Measurements from ENCODE around the gene SLC34A1. TPM values are rescaled to one million over a fixed set of nuclear protein-coding genes. Genes with fewer than 3 reads are reported as not detected.

Gene SLC34A1
- total and polyA plus RNA-seq, 4 donors: 0.23 to 1.0 (median 0.47) TPM

- H3K9ac ChIP-seq (ENCODE audit: low read depth in 1 of 2, low read length in 2 of 2): no peak overlapping the region
Measured at GRCh38 chr5:177430972-177431316, 46.7 kb downstream of the SLC34A1 start.

DNA sequence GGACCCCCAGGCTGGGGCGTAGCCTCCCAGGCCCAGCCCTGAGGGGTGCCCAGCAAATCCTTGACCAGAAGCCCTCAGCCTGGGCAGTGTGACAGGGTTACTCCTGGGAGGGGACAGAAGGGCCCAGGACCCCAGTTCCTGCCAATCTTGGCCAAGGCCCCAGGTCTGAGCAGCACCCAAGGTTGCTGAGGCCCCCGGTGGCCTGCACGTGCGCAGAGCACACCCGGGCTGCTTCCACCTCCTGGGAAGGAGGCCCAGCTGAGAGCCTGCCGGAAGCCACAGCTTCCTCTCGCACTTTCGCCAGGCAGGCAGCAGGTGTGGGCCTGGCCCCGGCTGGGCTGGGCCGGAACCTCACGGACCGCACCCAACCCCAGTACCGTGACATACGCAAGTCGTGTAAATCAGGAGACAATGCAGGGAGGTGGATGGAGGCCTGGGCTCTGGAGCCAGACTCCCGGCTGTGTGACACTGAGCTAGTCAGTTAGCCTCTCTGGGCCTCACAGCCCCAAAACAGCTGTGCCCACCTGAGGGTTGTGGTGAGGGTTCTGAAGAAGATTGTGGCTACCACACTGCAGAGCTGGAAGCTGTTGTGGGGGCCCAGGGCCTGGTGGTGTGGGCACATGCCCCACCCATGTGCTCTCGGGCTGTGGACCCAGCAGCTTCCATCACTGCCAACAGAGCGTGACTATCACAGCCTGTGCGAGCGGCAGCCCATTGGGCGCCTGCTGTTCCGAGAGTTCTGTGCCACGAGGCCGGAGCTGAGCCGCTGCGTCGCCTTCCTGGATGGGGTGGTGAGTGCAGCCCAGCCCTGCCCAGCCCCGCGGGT is 47.3 kb downstream of the SLC34A1 start:
- Histone ChIP-seq H3K27me3 (ENCODE audit: control insufficient read depth in 4 of 4, insufficient read depth in 4 of 4, low read length in 3 of 4) (no peaks in the 10 kb centered on the region), H3K27ac (ENCODE audit: low read depth in 1 of 2, low read length in 2 of 2) (peak overlapping the region; percentile 55 to 57), H3K9ac (ENCODE audit: low read depth in 1 of 2, low read length in 2 of 2) (no peak overlapping the region), H3K9me3 (ENCODE audit: control insufficient read depth in 4 of 4, low read length in 3 of 4) (no peaks in the 10 kb centered on the region), H3K4me3 (ENCODE audit: low read depth in 1 of 3, low read length in 3 of 3) (no peak overlapping the region), H3K4me1 (ENCODE audit: control insufficient read depth in 4 of 4, insufficient read depth in 4 of 4, low read length in 3 of 4) (peaks cover 0 to 18% (median 12%) of the 10 kb centered on the region in 4 donors), H3K36me3 (ENCODE audit: control insufficient read depth in 4 of 4, insufficient read depth in 3 of 4, low read depth in 1 of 4, low read length in 3 of 4) (peaks cover 6 to 22% (median 11%) of the 10 kb centered on the region in 4 donors)
- 80% methylated on average over 29 of the region's 29 CpGs for WGBS
- DNase-seq (ENCODE audit: low spot score): no peak
- TF ChIP-seq CTCF (IDR thresholded peaks at IDR 0.05; ENCODE audit: low read depth, low read length, missing input control) (no peak), TAF1 (conservative IDR thresholded peaks at IDR 0.05) (no peak), JUND (IDR thresholded peaks at IDR 0.05) (no peak), FOXA2 (IDR thresholded peaks at IDR 0.05) (no peak), ZBTB33 (IDR thresholded peaks at IDR 0.05) (no peak), EGR1 (IDR thresholded peaks at IDR 0.05; ENCODE audit: low read depth in 2 of 2) (no peak), HNF4A (conservative IDR thresholded peaks at IDR 0.05) (no peak), NR2F2 (IDR thresholded peaks at IDR 0.05) (no peak)

More at GRCh38 chr5:177430972-177431316, 46.7 kb downstream of the SLC34A1 start:
- Histone ChIP-seq H3K27me3 (ENCODE audit: control insufficient read depth in 4 of 4, insufficient read depth in 4 of 4, low read length in 3 of 4) (no peaks in the 10 kb centered on the region), H3K36me3 (ENCODE audit: control insufficient read depth in 4 of 4, insufficient read depth in 3 of 4, low read depth in 1 of 4, low read length in 3 of 4) (peaks cover 6 to 20% (median 10%) of the 10 kb centered on the region in 4 donors), H3K4me3 (ENCODE audit: low read depth in 1 of 3, low read length in 3 of 3) (no peak overlapping the region), H3K9me3 (ENCODE audit: control insufficient read depth in 4 of 4, low read length in 3 of 4) (no peaks in the 10 kb centered on the region), H3K27ac (ENCODE audit: low read depth in 1 of 2, low read length in 2 of 2) (peak overlapping the region; percentile 42 to 57), H3K4me1 (ENCODE audit: control insufficient read depth in 4 of 4, insufficient read depth in 4 of 4, low read length in 3 of 4) (peaks cover 0 to 18% (median 12%) of the 10 kb centered on the region in 4 donors)
- WGBS: 81% methylated on average over 7 of the region's 7 CpGs
- DNase-seq (ENCODE audit: low spot score): no peak
- TF ChIP-seq FOXA1 (IDR thresholded peaks at IDR 0.05) (no peak), MAX (IDR thresholded peaks at IDR 0.05) (no peak), FOXA2 (IDR thresholded peaks at IDR 0.05) (no peak), EGR1 (IDR thresholded peaks at IDR 0.05; ENCODE audit: low read depth in 2 of 2) (no peak), TAF1 (conservative IDR thresholded peaks at IDR 0.05) (no peak)
- TF ChIP-seq, protein P1, sequence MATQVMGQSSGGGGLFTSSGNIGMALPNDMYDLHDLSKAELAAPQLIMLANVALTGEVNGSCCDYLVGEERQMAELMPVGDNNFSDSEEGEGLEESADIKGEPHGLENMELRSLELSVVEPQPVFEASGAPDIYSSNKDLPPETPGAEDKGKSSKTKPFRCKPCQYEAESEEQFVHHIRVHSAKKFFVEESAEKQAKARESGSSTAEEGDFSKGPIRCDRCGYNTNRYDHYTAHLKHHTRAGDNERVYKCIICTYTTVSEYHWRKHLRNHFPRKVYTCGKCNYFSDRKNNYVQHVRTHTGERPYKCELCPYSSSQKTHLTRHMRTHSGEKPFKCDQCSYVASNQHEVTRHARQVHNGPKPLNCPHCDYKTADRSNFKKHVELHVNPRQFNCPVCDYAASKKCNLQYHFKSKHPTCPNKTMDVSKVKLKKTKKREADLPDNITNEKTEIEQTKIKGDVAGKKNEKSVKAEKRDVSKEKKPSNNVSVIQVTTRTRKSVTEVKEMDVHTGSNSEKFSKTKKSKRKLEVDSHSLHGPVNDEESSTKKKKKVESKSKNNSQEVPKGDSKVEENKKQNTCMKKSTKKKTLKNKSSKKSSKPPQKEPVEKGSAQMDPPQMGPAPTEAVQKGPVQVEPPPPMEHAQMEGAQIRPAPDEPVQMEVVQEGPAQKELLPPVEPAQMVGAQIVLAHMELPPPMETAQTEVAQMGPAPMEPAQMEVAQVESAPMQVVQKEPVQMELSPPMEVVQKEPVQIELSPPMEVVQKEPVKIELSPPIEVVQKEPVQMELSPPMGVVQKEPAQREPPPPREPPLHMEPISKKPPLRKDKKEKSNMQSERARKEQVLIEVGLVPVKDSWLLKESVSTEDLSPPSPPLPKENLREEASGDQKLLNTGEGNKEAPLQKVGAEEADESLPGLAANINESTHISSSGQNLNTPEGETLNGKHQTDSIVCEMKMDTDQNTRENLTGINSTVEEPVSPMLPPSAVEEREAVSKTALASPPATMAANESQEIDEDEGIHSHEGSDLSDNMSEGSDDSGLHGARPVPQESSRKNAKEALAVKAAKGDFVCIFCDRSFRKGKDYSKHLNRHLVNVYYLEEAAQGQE (IDR thresholded peaks at IDR 0.05): no peak
